HepG2 (cell line): ENCODE results near the gene NT5C3B. TPM values are rescaled to one million over a fixed set of nuclear protein-coding genes. Genes with fewer than 3 reads are reported as not detected.
A peak's percentile ranks its signal among the peaks of the same experiment; 100 is the strongest.

Experiments used
- AGO1 ChIP-seq: fragments of 200-400 bp; formaldehyde crosslinking; IDR thresholded peaks from 2 replicates; pipeline ENCODE4 v1.6.1; 2017; ENCODE audit warnings: mild to moderate bottlenecking, low read depth, low read length, moderate library complexity; ENCODE audit not compliant: poor library complexity, severe bottlenecking
- CBFB ChIP-seq: sonication (generic); formaldehyde crosslinking; IDR thresholded peaks from 2 replicates; pipeline ENCODE4 v1.4.0; 2020; ENCODE audit warnings: missing genetic modification reagents
- CREM ChIP-seq, 2 experiments: sonication (generic) in 1 of 2; formaldehyde crosslinking in 1 of 2; IDR thresholded peaks; 2 replicates each; pipeline versions ENCODE4 v1.4.0 to v1.6.1; 2016 to 2020; ENCODE audit warnings: antibody characterized with exemption in 1 of 2, mild to moderate bottlenecking in 1 of 2, missing genetic modification reagents in 1 of 2
- FOSL1 ChIP-seq: sonication (generic); formaldehyde crosslinking; IDR thresholded peaks from 2 replicates; pipeline ENCODE4 v1.9.0; 2021; ENCODE audit warnings: missing genetic modification reagents, borderline replicate concordance
- FOXC1 ChIP-seq: sonication (generic); formaldehyde crosslinking; IDR thresholded peaks from 2 replicates; pipeline ENCODE4 v1.8.0; 2022; ENCODE audit warnings: mild to moderate bottlenecking, missing genetic modification reagents, borderline replicate concordance
- GLMP ChIP-seq: sonication (generic); formaldehyde crosslinking; IDR thresholded peaks from 2 replicates; pipeline ENCODE4 v1.9.0; 2021; ENCODE audit warnings: missing genetic modification reagents, mild to moderate bottlenecking, borderline replicate concordance
- HMGA1 ChIP-seq: sonication (generic); formaldehyde crosslinking; conservative IDR thresholded peaks from 2 replicates; pipeline ENCODE4 v1.4.0; 2020; ENCODE audit warnings: missing genetic modification reagents
- HNF1B ChIP-seq: sonication (generic); formaldehyde crosslinking; IDR thresholded peaks from 2 replicates; pipeline ENCODE4 v1.5.1; 2020; ENCODE audit warnings: mild to moderate bottlenecking, moderate library complexity, missing genetic modification reagents
- KAT2B ChIP-seq: fragments of 150-350 bp; IDR thresholded peaks from 2 replicates; pipeline ENCODE4 v1.6.1; 2014; ENCODE audit warnings: low read depth, low read length, borderline replicate concordance
- PAF1 ChIP-seq: IDR thresholded peaks from 2 replicates; pipeline ENCODE4 v1.6.1; 2016; ENCODE audit warnings: missing genetic modification reagents, missing compliant biosample characterization
- PHF21A ChIP-seq: sonication (generic); formaldehyde crosslinking; IDR thresholded peaks from 2 replicates; pipeline ENCODE4 v1.5.0; 2020; ENCODE audit warnings: mild to moderate bottlenecking, missing genetic modification reagents
- RCOR2 ChIP-seq: IDR thresholded peaks from 2 replicates; pipeline ENCODE4 v1.6.1; 2016; ENCODE audit warnings: missing biosample characterization, missing genetic modification reagents
- SNRNP70 ChIP-seq: fragments of 200-400 bp; formaldehyde crosslinking; IDR thresholded peaks from 2 replicates; pipeline ENCODE4 v1.6.1; 2017; ENCODE audit warnings: mild to moderate bottlenecking, low read depth, low read length, moderate library complexity
- SP2 ChIP-seq: sonication (generic); formaldehyde crosslinking; IDR thresholded peaks from 2 replicates; pipeline ENCODE4 v1.5.1; 2020; ENCODE audit warnings: mild to moderate bottlenecking, missing genetic modification reagents
- SRSF1 ChIP-seq: fragments of 200-400 bp; formaldehyde crosslinking; optimal IDR thresholded peaks from 2 replicates; pipeline ENCODE3; 2017; ENCODE audit warnings: mild to moderate bottlenecking, low read depth, low read length, moderate library complexity
- STAT6 ChIP-seq: sonication (generic); formaldehyde crosslinking; IDR thresholded peaks from 2 replicates; pipeline ENCODE4 v1.4.0; 2020; ENCODE audit warnings: missing genetic modification reagents, mild to moderate bottlenecking, borderline replicate concordance
- XBP1 ChIP-seq: sonication (generic); formaldehyde crosslinking; IDR thresholded peaks from 2 replicates; pipeline ENCODE4 v1.5.0; 2020; ENCODE audit warnings: missing genetic modification reagents
- ZBTB34 ChIP-seq: sonication (generic); formaldehyde crosslinking; IDR thresholded peaks from 2 replicates; pipeline ENCODE4 v1.8.0; 2022; ENCODE audit warnings: mild to moderate bottlenecking, missing genetic modification reagents
- ZNF235 ChIP-seq: sonication (generic); formaldehyde crosslinking; IDR thresholded peaks from 2 replicates; pipeline ENCODE4 v1.8.1; 2023; ENCODE audit warnings: mild to moderate bottlenecking, missing genetic modification reagents, borderline replicate concordance
- ZNF777 ChIP-seq: sonication (generic); formaldehyde crosslinking; IDR thresholded peaks from 2 replicates; pipeline ENCODE4 v1.4.0; 2020; ENCODE audit warnings: missing genetic modification reagents
- ZNF782 ChIP-seq: sonication (generic); formaldehyde crosslinking; IDR thresholded peaks from 2 replicates; pipeline ENCODE4 v1.4.0; 2020; ENCODE audit warnings: missing genetic modification reagents, mild to moderate bottlenecking, borderline replicate concordance
- ZZZ3 ChIP-seq: sonication (generic); formaldehyde crosslinking; IDR thresholded peaks from 2 replicates; pipeline ENCODE4 v1.4.0; 2020; ENCODE audit warnings: missing genetic modification reagents, mild to moderate bottlenecking, borderline replicate concordance
- polyA plus RNA-seq, 8 experiments: library from polyadenylated mRNA; depleted of rRNA in 3 of 8; stranded (reverse) in 7 of 8; unstranded in 1 of 8; fragments of >200 nt; fragmentation: Illumina TruSeq in 4 of 8; extraction: Trizol in 4 of 8; gene quantifications; 2 replicates each; pipeline versions ENCODE4 v1.2.1 to v1.2.3, GENCODE V29; 2011 to 2016; ENCODE audit warnings: low read depth in 4 of 8, missing spikeins in 1 of 8, mixed read lengths in 1 of 8; ENCODE audit not compliant: insufficient read depth in 1 of 8
- total RNA-seq, 5 experiments: library from RNA; depleted of rRNA; stranded (reverse); fragments of >200 nt; fragmentation: Illumina TruSeq; extraction: Trizol; gene quantifications; 2 replicates each; pipeline ENCODE4 v1.2.3, GENCODE V29; 2016; ENCODE audit warnings: low read depth in 1 of 5

NT5C3B gene
- total and polyA plus RNA-seq, 2 of the 13 experiments (the other 11 are each of a cell fraction or from before 2014, with no cell fraction given) = 104 to 126 TPM

- TF ChIP-seq ZBTB34 (CRISPR knock-in tag) (no peak; the same call in 1 of the 2 replicates), ZZZ3 (CRISPR knock-in tag) (no peak), XBP1 (no peak), SRSF1 (no peak), ZNF235 (CRISPR knock-in tag) (0 out of 2 replicates have a peak, but pooled peaks have one; percentile 88), FOXC1 (CRISPR knock-in tag) (no peak), KAT2B (no peak), CBFB (no peak), PAF1 (no peak), ZNF777 (CRISPR knock-in tag) (0 out of 2 replicates have a peak, but pooled peaks have one; percentile 38), HNF1B (CRISPR knock-in tag) (no peak), FOSL1 (no peak), STAT6 (CRISPR knock-in tag) (no peak), CREM (IDR thresholded peaks at IDR 0.05) (no peak), CREM (CRISPR knock-in tag; IDR thresholded peaks at IDR 0.05) (no peak), RCOR2 (no peak), SNRNP70 (no peak), AGO1 (no peak), PHF21A (peak; percentile 24; the same call in 1 of the 2 replicates), ZNF782 (CRISPR knock-in tag) (no peak), SP2 (CRISPR knock-in tag) (no peak), HMGA1 (CRISPR knock-in tag) (no peak), GLMP (CRISPR knock-in tag) (no peak)
These were observed at the start of gene NT5C3B (continued) for GRCh38 chr17:41835800-41836549.
